Measurements from ENCODE around the gene RRAS.
A peak's percentile ranks its signal among the peaks of the same experiment; 100 is the strongest.

The RRAS gene

GRCh38 chr19:49645995-49646394 lies 6.1 kb upstream of the RRAS start:
- H3K4me1 ChIP-seq, result peaks cover 25 to 34% (median 32%) of the 10 kb centered on the region in 10 experiments
- H3K9ac ChIP-seq, result peak overlapping the region in 9 of 11 experiments; percentile 19 to 100 (median 29); a peak in 8 of 22 replicates
- H3K36me3 ChIP-seq, result peaks cover 58 to 69% (median 66%) of the 10 kb centered on the region in 11 experiments
- H3K4me3 ChIP-seq, result no peak overlapping the region
- H4K20me1 ChIP-seq, result peaks cover 22 to 73% (median 64%) of the 10 kb centered on the region in 11 experiments; a peak in 20 of 22 replicates
- H3K9me3 ChIP-seq (replicated peaks in 1 of 11), result no peaks in the 10 kb centered on the region
- no peaks in the 10 kb centered on the region for H3K27me3 ChIP-seq
- H3K4me2 ChIP-seq, result no peak overlapping the region
- no peak for TF ChIP-seq Cebpa-rat (IDR thresholded peaks at IDR 0.05)
- H3K27ac ChIP-seq, result no peak overlapping the region

- Histone ChIP-seq H3K27me3 (no peaks in the 10 kb centered on the region), H3K36me3 (peaks cover 58 to 66% (median 64%) of the 10 kb centered on the region in 11 experiments), H3K4me2 (no peak overlapping the region), H4K20me1 (peaks cover 22 to 72% (median 63%) of the 10 kb centered on the region in 11 experiments; a peak in 20 of 22 replicates), H3K9ac (peak overlapping the region in 7 of 11 experiments; percentile 23 to 100 (median 41); a peak in 9 of 22 replicates), H3K4me1 (peaks cover 25 to 38% (median 35%) of the 10 kb centered on the region in 10 experiments), H3K9me3 (replicated peaks in 1 of 11) (no peaks in the 10 kb centered on the region), H3K27ac (peak overlapping the region in 2 of 11 experiments; percentile 38 to 45; a peak in 1 of 22 replicates), H3K4me3 (no peak overlapping the region)
- TF ChIP-seq Cebpa-rat (IDR thresholded peaks at IDR 0.05), result no peak
Measured at GRCh38 chr19:49645592-49645991, 5.6 kb upstream of the RRAS start.

GRCh38 chr19:49643466-49643865 lies 3.5 kb upstream of the RRAS start:
- H4K20me1 ChIP-seq, result peaks cover 12 to 51% (median 42%) of the 10 kb centered on the region in 11 experiments; a peak in 19 of 22 replicates
- peak overlapping the region; percentile 83 to 99 (median 99) for H3K4me2 ChIP-seq
- H3K4me3 ChIP-seq, result peak overlapping the region; percentile 89 to 100 (median 98); a peak in 12 of 20 replicates
- H3K27ac ChIP-seq, result peak overlapping the region in 3 of 11 experiments; percentile 97 to 99 (median 99); a peak in 3 of 22 replicates
- H3K4me1 ChIP-seq, result peaks cover 34 to 51% (median 49%) of the 10 kb centered on the region in 10 experiments
- H3K36me3 ChIP-seq, result peaks cover 39 to 45% (median 43%) of the 10 kb centered on the region in 11 experiments
- no peaks in the 10 kb centered on the region for H3K9me3 ChIP-seq (replicated peaks in 1 of 11)
- peak overlapping the region; percentile 97 to 100 (median 99); a peak in 21 of 22 replicates for H3K9ac ChIP-seq
- no peaks in the 10 kb centered on the region for H3K27me3 ChIP-seq
- TF ChIP-seq Cebpa-rat (IDR thresholded peaks at IDR 0.05), result no peak

- H3K4me2 ChIP-seq, result peak overlapping the region; percentile 83 to 99 (median 99)
- peaks cover 30 to 36% (median 34%) of the 10 kb centered on the region in 11 experiments for H3K36me3 ChIP-seq
- H3K4me3 ChIP-seq, result peak overlapping the region; percentile 89 to 100 (median 98)
- no peaks in the 10 kb centered on the region for H3K9me3 ChIP-seq (replicated peaks in 1 of 11)
- H3K27me3 ChIP-seq, result no peaks in the 10 kb centered on the region
- H3K4me1 ChIP-seq, result peaks cover 40 to 60% (median 58%) of the 10 kb centered on the region in 10 experiments
- peak overlapping the region; percentile 97 to 100 (median 99) for H3K9ac ChIP-seq
- no peak for TF ChIP-seq Cebpa-rat (IDR thresholded peaks at IDR 0.05)
- H4K20me1 ChIP-seq, result peaks cover 12 to 42% (median 33%) of the 10 kb centered on the region in 11 experiments; a peak in 19 of 22 replicates
- H3K27ac ChIP-seq, result peak overlapping the region; percentile 93 to 99 (median 97)
Measured at GRCh38 chr19:49642492-49643035, 2.6 kb upstream of the RRAS start.

GRCh38 chr19:49641688-49642491 lies 1.9 kb upstream of the RRAS start, which contains the start of gene SCAF1:
Gene SCAF1 (plus strand): TSS chr19:49642209. CDS start chr19:49645027, 2,818 bp downstream.
- Histone ChIP-seq H3K27me3 (no peaks in the 10 kb centered on the region), H3K27ac (peak within 1 kb of the TSS; percentile 94 to 99 (median 97)), H3K9ac (peak within 1 kb of the TSS; percentile 97 to 100 (median 99)), H3K4me2 (peak within 1 kb of the TSS; percentile 97 to 99 (median 99)), H3K4me3 (peak within 1 kb of the TSS; percentile 89 to 100 (median 98)), H3K4me1 (peaks cover 44 to 67% (median 64%) of the 10 kb centered on the region in 10 experiments), H3K36me3 (peaks cover 23 to 29% (median 28%) of the 10 kb centered on the region in 11 experiments), H4K20me1 (peaks cover 12 to 35% (median 26%) of the 10 kb centered on the region in 11 experiments; a peak in 19 of 22 replicates), H3K9me3 (replicated peaks in 1 of 11) (no peaks in the 10 kb centered on the region)
- no peak for TF ChIP-seq Cebpa-rat (IDR thresholded peaks at IDR 0.05)

GRCh38 chr19:49639401-49640112 lies 386 bp downstream of the RRAS start:
- Histone ChIP-seq H3K27ac (peak overlapping the region; percentile 53 to 76 (median 70); a peak in 20 of 22 replicates), H3K4me3 (peak overlapping the region; percentile 56 to 92 (median 66)), H3K4me1 (peaks cover 49 to 81% (median 79%) of the 10 kb centered on the region in 10 experiments), H3K36me3 (peaks cover under 1 to 25% (median 5%) of the 10 kb centered on the region in 11 experiments; a peak in 17 of 22 replicates), H4K20me1 (peaks cover 0 to 12% (median 3%) of the 10 kb centered on the region in 11 experiments; a peak in 13 of 22 replicates), H3K4me2 (peak overlapping the region; percentile 85 to 100 (median 98)), H3K9me3 (replicated peaks in 1 of 11) (no peaks in the 10 kb centered on the region), H3K27me3 (no peaks in the 10 kb centered on the region), H3K9ac (peak overlapping the region; percentile 69 to 88 (median 80))
- no peak for TF ChIP-seq Cebpa-rat (IDR thresholded peaks at IDR 0.05)

DNA sequence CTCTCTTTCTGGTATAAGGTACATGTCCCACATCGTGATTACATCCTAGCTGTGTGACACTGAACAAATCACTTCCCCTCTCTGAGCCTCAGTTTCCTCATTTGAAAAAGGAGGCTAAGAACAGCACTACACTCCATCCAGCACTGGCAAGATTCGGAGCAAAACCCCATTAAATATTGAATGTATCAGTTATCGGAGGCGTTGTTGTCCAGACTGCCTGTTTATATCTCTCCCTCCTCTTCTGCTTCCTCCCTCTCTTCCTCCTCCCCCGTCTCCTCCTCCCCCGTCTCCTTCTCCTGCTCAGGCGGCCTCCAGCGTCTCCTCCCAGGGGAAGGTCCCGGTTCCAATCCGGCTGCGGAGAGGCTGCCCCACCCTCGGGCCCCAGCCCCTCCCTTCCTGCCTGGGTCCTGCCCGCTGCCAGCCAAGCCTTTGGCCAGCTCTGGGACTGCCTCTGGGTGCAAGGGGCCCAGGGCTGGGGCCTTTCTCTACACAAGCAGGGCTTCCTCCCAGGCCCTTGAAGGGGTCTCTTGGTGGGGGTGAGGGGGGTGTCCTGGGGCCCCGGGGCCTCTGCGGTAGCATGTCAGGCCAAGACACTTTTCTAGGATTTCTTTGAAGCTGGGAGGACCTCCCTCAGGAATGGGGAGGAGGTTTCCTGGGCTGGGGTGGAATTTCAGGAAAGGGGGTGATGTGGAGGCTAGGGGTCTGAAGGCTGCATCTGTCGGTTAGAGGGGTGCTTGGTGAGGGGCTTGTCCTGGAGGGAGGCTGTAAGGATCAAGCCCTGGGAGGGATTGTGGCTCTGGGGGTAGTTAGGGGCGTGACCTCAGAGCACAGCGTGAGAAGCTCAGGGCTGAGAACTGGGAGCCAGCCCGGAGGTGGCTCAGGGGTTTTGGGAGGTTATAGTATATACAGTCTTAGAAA lies 1.9 kb downstream of the RRAS start:
- no peaks in the 10 kb centered on the region for H3K27me3 ChIP-seq
- H4K20me1 ChIP-seq, result no peaks in the 10 kb centered on the region; a peak in 2 of 22 replicates
- peak overlapping the region; percentile 85 to 100 (median 98) for H3K4me2 ChIP-seq
- H3K4me3 ChIP-seq, result peak overlapping the region in 9 of 10 experiments; percentile 11 to 92 (median 42); a peak in 13 of 20 replicates
- H3K27ac ChIP-seq, result peak overlapping the region in 10 of 11 experiments; percentile 40 to 66 (median 56); a peak in 17 of 22 replicates
- H3K36me3 ChIP-seq, result peaks cover 0 to 26% (median 0%) of the 10 kb centered on the region in 11 experiments; a peak in 3 of 22 replicates
- H3K9ac ChIP-seq, result peak overlapping the region; percentile 55 to 88 (median 66)
- H3K4me1 ChIP-seq, result peaks cover 34 to 66% (median 64%) of the 10 kb centered on the region in 10 experiments
- no peak for TF ChIP-seq Cebpa-rat (IDR thresholded peaks at IDR 0.05)
- H3K9me3 ChIP-seq (replicated peaks in 1 of 11), result no peaks in the 10 kb centered on the region
